Stimulated activated naive CD8-positive, alpha-beta T cell treated with anti-CD3 and anti-CD28 coated beads, Interleukin-15, amount 100 ng/mL, for 72 hours (primary cell): ENCODE results near the gene INSRR.

Experiments
- ATAC-seq: fragments of 150-1000 bp; cut with Tn5 transposase; 2 replicates; pipeline ENCODE4 v1.10.0; 2021; ENCODE audit warnings: mild to moderate bottlenecking, moderate library complexity
- DNase-seq, 2 donors: peaks; one replicate each; pipeline ENCODE4 v3.0.0; 2021 to 2022
- H3K27ac Mint-ChIP-seq, 2 donors: one replicate each; pipeline ENCODE4 v1.8.0; 2022; ENCODE audit warnings: mild to moderate bottlenecking in 2 of 2, mixed read lengths in 2 of 2, moderate library complexity in 2 of 2
- H3K27me3 Mint-ChIP-seq: one replicate; pipeline ENCODE4 v1.8.0; 2022; ENCODE audit warnings: mixed read lengths
- H3K4me1 Mint-ChIP-seq: one replicate; pipeline ENCODE4 v1.8.0; 2022; ENCODE audit warnings: mild to moderate bottlenecking, mixed read lengths
- H3K4me3 Mint-ChIP-seq, 2 donors: one replicate each; pipeline ENCODE4 v1.8.0; 2022; ENCODE audit warnings: mild to moderate bottlenecking in 2 of 2, mixed read lengths in 2 of 2, moderate library complexity in 1 of 2
- H3K9me3 Mint-ChIP-seq, 2 donors: one replicate each; pipeline ENCODE4 v1.8.0; 2022; ENCODE audit warnings: mixed read lengths in 2 of 2

Gene INSRR

GRCh38 chr1:156815961-156816422 is 42.9 kb downstream of the INSRR start:
- H3K4me1 Mint-ChIP-seq = peaks cover 70% of the 10 kb centered on the region
- DNase-seq = peak in 1 of 2 donors; percentile 21
- peak overlapping the region; percentile 45 to 98 for H3K27ac Mint-ChIP-seq
- ATAC-seq = peak; percentile 1
- peaks cover 6% of the 10 kb centered on the region in 2 donors for H3K9me3 Mint-ChIP-seq
- no peaks in the 10 kb centered on the region for H3K27me3 Mint-ChIP-seq
- peak overlapping the region; percentile 93 to 96 for H3K4me3 Mint-ChIP-seq

GRCh38 chr1:156815307-156815826 is 43.5 kb downstream of the INSRR start:
- DNase-seq (no peak), ATAC-seq (no peak)
- Mint-ChIP-seq H3K4me1 (peaks cover 69% of the 10 kb centered on the region), H3K27me3 (no peaks in the 10 kb centered on the region), H3K4me3 (peak overlapping the region; percentile 93 to 96), H3K27ac (peak overlapping the region; percentile 45 to 90), H3K9me3 (peaks cover 0 to under 1% of the 10 kb centered on the region in 2 donors)

- ATAC-seq (no peak), DNase-seq (peak in 1 of 2 donors; percentile 38)
- Mint-ChIP-seq H3K9me3 (no peaks in the 10 kb centered on the region), H3K4me3 (peak overlapping the region; percentile 93 to 96), H3K4me1 (peaks cover 72% of the 10 kb centered on the region), H3K27ac (peak overlapping the region; percentile 45 to 90), H3K27me3 (no peaks in the 10 kb centered on the region)
Observed at GRCh38 chr1:156814571-156815260, 44.2 kb downstream of the INSRR start.

- peaks cover 79% of the 10 kb centered on the region for H3K4me1 Mint-ChIP-seq
- no peaks in the 10 kb centered on the region for H3K9me3 Mint-ChIP-seq
- ATAC-seq = peak; percentile 36
- H3K4me3 Mint-ChIP-seq = peak overlapping the region; percentile 93 to 96
- H3K27ac Mint-ChIP-seq = peak overlapping the region; percentile 45 to 84
- H3K27me3 Mint-ChIP-seq = no peaks in the 10 kb centered on the region
- DNase-seq = peak; percentile 53 to 64
Observed at GRCh38 chr1:156813750-156814570, 45.0 kb downstream of the INSRR start.

GRCh38 chr1:156813298-156813697 is 45.6 kb downstream of the INSRR start:
- no peaks in the 10 kb centered on the region for H3K9me3 Mint-ChIP-seq
- DNase-seq (no peak), ATAC-seq (no peak)
- no peak overlapping the region for H3K27ac Mint-ChIP-seq
- H3K4me1 Mint-ChIP-seq = peaks cover 82% of the 10 kb centered on the region
- no peaks in the 10 kb centered on the region for H3K27me3 Mint-ChIP-seq
- H3K4me3 Mint-ChIP-seq = peak overlapping the region; percentile 93 to 96

- Mint-ChIP-seq H3K9me3 (no peaks in the 10 kb centered on the region), H3K4me3 (peak overlapping the region; percentile 93 to 96), H3K27ac (peak overlapping the region; percentile 14 to 70), H3K27me3 (no peaks in the 10 kb centered on the region), H3K4me1 (peaks cover 82% of the 10 kb centered on the region)
- no peak for DNase-seq
- ATAC-seq = no peak
Observed at GRCh38 chr1:156812293-156812990, 46.5 kb downstream of the INSRR start.

- H3K27me3 Mint-ChIP-seq = no peaks in the 10 kb centered on the region
- H3K27ac Mint-ChIP-seq = peak overlapping the region in 1 of 2 donors; percentile 9
- H3K9me3 Mint-ChIP-seq = no peaks in the 10 kb centered on the region
- DNase-seq = no peak
- no peak for ATAC-seq
- H3K4me1 Mint-ChIP-seq = peaks cover 83% of the 10 kb centered on the region
- H3K4me3 Mint-ChIP-seq = peak overlapping the region; percentile 93 to 96
Observed at GRCh38 chr1:156811168-156811567, 47.7 kb downstream of the INSRR start.

GRCh38 chr1:156809711-156810366 is 49.1 kb downstream of the INSRR start:
- H3K9me3 Mint-ChIP-seq = no peaks in the 10 kb centered on the region

GRCh38 chr1:156809281-156809680 is 49.6 kb downstream of the INSRR start:
- H3K27me3 Mint-ChIP-seq = no peaks in the 10 kb centered on the region
- H3K4me3 Mint-ChIP-seq = peak overlapping the region; percentile 1 to 4
- ATAC-seq (no peak), DNase-seq (no peak)
- H3K27ac Mint-ChIP-seq = peak overlapping the region; percentile 44 to 85
- peaks cover 84% of the 10 kb centered on the region for H3K4me1 Mint-ChIP-seq
- no peaks in the 10 kb centered on the region for H3K9me3 Mint-ChIP-seq

More at GRCh38 chr1:156809711-156810366, 49.1 kb downstream of the INSRR start:
- no peak for ATAC-seq
- Mint-ChIP-seq H3K27ac (no peak overlapping the region), H3K4me3 (peak overlapping the region in 1 of 2 donors; percentile 7), H3K4me1 (peaks cover 84% of the 10 kb centered on the region), H3K27me3 (no peaks in the 10 kb centered on the region)
- DNase-seq = no peak

- Mint-ChIP-seq H3K27ac (peak overlapping the region; percentile 90 to 96), H3K4me1 (peaks cover 79% of the 10 kb centered on the region), H3K9me3 (no peaks in the 10 kb centered on the region), H3K4me3 (peak overlapping the region; percentile 61 to 64), H3K27me3 (no peaks in the 10 kb centered on the region)
- no peak for DNase-seq
- ATAC-seq = no peak
Observed at GRCh38 chr1:156808186-156809030, 50.5 kb downstream of the INSRR start.

GRCh38 chr1:156807627-156808026 is 51.3 kb downstream of the INSRR start:
- ATAC-seq (peak; percentile 88), DNase-seq (peak in 1 of 2 donors; percentile 75)
- Mint-ChIP-seq H3K4me1 (peaks cover 71% of the 10 kb centered on the region), H3K27ac (peak overlapping the region; percentile 90 to 97), H3K27me3 (no peaks in the 10 kb centered on the region), H3K9me3 (no peaks in the 10 kb centered on the region), H3K4me3 (peak overlapping the region; percentile 61 to 64)

GRCh38 chr1:156806512-156807440 is 52.1 kb downstream of the INSRR start:
- Mint-ChIP-seq H3K27me3 (no peaks in the 10 kb centered on the region), H3K9me3 (no peaks in the 10 kb centered on the region), H3K4me1 (peaks cover 71% of the 10 kb centered on the region), H3K27ac (peak overlapping the region; percentile 90 to 97), H3K4me3 (no peak overlapping the region)
- DNase-seq = no peak
- ATAC-seq = no peak

- no peak for ATAC-seq
- H3K9me3 Mint-ChIP-seq = no peaks in the 10 kb centered on the region
- no peak for DNase-seq
- no peaks in the 10 kb centered on the region for H3K27me3 Mint-ChIP-seq
- H3K27ac Mint-ChIP-seq = peak overlapping the region; percentile 55 to 86
- peaks cover 70% of the 10 kb centered on the region for H3K4me1 Mint-ChIP-seq
- no peak overlapping the region for H3K4me3 Mint-ChIP-seq
Observed at GRCh38 chr1:156805766-156806511, 53.0 kb downstream of the INSRR start.
